Stromal cell of bone marrow (primary cell): Measurements from ENCODE around the gene DNAH8.
A peak's percentile ranks its signal among the peaks of the same experiment; 100 is the strongest.
"Not testable (repeated sequence)": the region's sequence is repeated elsewhere in the genome, so short reads cannot be mapped to it uniquely, and the experiment has no call there.

Experiments
- DNase-seq: peaks from one replicate; pipeline ENCODE4 v3.0.0-alpha.2; 2012; ENCODE audit warnings: low read depth

The DNAH8 gene

GRCh38 chr6:38699702-38700101, 15.4 kb upstream of the DNAH8 start:
- not testable (repeated sequence) for DNase-seq

GRCh38 chr6:38701551-38701950, 13.6 kb upstream of the DNAH8 start:
- no peak for DNase-seq

- peak; percentile 99 for DNase-seq
Measured at GRCh38 chr6:38702558-38703397, 12.3 kb upstream of the DNAH8 start, which contains the start of gene GLO1. TSS of gene GLO1 (minus strand) at chr6:38703145. CDS start at chr6:38703054, 91 bp downstream.

GRCh38 chr6:38703949-38704590, 11.0 kb upstream of the DNAH8 start:
- no peak for DNase-seq

GRCh38 chr6:38705924-38706323, 9.2 kb upstream of the DNAH8 start:
- DNase-seq: no peak

GRCh38 chr6:38708496-38708895, 6.6 kb upstream of the DNAH8 start:
- DNase-seq: no peak

- no peak for DNase-seq
Measured at GRCh38 chr6:38713812-38714211, 1.3 kb upstream of the DNAH8 start.

GRCh38 chr6:38714239-38715015, 684 bp upstream of the DNAH8 start:
- DNase-seq: no peak

GRCh38 chr6:38716825-38717224, 1.7 kb downstream of the DNAH8 start:
- no peak for DNase-seq

- DNase-seq: no peak
Measured at GRCh38 chr6:38719358-38719757, 4.2 kb downstream of the DNAH8 start.

GRCh38 chr6:38720295-38720694, 5.2 kb downstream of the DNAH8 start:
- no peak for DNase-seq

- DNase-seq: no peak
Measured at GRCh38 chr6:38722038-38722437, 6.9 kb downstream of the DNAH8 start.

- no peak for DNase-seq
Measured at GRCh38 chr6:38722727-38723334, 7.7 kb downstream of the DNAH8 start.

- no peak for DNase-seq
Measured at GRCh38 chr6:38723783-38724182, 8.7 kb downstream of the DNAH8 start.

GRCh38 chr6:38724343-38724742, 9.2 kb downstream of the DNAH8 start:
- DNase-seq: no peak

GRCh38 chr6:38725414-38726183, 10.5 kb downstream of the DNAH8 start:
- DNase-seq: no peak

GRCh38 chr6:38728203-38728602, 13.1 kb downstream of the DNAH8 start:
- DNase-seq: no peak

- no peak for DNase-seq
Measured at GRCh38 chr6:38730140-38730862, 15.2 kb downstream of the DNAH8 start.

- no peak for DNase-seq
Measured at GRCh38 chr6:38736951-38737350, 21.8 kb downstream of the DNAH8 start.

- no peak for DNase-seq
Measured at GRCh38 chr6:38738261-38738660, 23.1 kb downstream of the DNAH8 start.

GRCh38 chr6:38739532-38739931, 24.4 kb downstream of the DNAH8 start:
- no peak for DNase-seq
